NCI-H2029 (cell line): ENCODE measurements around the gene SH2B2.

Experiments used
- DNase-seq: peaks from one replicate; lab custom pipeline; 2025; lab: John Stamatoyannopoulos, UW

Gene SH2B2

DNA sequence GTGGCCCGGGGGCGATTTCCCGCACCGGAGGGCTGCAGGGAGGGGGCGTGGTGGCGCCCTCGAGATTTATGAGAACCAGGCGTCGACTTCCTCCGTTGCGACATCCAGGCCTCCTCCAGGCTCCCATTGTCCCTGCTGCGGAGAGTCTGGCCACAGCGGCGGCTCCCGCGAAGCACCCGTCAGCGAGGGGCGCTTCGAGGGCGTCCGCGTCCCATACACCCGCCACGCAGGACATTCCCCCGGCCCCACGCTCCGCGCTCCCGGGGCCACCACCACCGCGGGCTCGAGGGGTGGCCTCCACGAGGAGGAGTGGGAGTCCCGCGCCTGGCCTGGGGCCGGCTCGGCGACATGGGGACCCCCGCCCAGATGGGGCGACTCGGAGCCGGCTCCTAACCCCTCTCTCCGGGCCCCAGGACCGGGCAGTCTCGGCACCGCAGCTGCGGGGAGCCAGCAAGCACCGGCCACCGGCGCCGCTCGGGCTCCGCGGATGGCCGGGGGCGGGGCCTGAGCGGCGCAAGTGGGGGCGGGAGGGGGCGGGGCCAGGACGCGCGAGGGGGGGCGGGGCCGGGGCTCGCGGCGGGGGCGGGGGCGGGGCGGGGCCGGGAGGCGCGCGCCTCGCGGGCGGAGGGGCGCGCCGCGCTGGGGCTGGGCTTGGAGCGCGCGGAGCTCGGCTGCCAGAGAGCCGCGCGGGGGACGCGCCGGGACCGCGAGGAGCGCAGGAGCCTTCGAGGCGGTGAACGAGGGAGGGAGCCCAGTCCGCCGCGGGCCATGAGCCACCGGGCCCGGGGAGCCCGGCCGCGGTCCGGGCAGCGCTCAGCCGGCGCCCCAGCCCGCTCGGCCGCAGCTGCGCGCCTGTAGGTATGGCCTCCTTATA is at the start of gene SH2B2:
SH2B2 (plus strand) TSS at position 632 of the 874 bp plus-strand sequence. CDS start 13,683 bp downstream, outside the sequence.
- DNase-seq, result peak; percentile 61

DNA sequence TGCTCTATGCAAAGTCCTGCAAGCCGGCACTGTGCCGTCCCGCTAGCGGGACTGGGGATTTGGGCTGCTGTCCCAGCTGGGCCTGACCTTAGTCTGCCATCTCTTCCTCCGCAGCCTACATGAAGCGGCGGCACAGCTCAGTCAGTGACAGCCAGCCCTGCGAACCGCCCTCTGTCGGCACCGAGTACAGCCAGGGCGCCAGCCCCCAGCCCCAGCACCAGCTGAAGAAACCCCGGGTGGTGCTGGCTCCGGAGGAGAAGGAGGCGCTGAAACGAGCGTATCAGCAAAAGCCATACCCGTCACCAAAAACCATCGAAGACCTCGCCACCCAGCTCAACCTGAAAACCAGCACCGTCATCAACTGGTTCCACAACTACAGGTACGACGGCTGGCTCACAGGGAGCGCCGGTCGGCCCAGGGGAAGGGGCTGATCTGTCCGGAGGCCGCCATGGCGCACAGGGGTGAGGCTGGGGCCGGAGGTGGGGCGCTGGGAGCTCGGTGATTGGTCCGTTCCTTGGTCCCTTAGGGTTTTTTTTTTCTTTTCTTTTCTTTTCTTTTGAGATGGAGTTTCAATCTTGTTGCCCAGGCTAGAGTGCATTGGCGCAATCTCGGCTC is 47.4 kb upstream of the SH2B2 start:
- DNase-seq, result no peak

DNA sequence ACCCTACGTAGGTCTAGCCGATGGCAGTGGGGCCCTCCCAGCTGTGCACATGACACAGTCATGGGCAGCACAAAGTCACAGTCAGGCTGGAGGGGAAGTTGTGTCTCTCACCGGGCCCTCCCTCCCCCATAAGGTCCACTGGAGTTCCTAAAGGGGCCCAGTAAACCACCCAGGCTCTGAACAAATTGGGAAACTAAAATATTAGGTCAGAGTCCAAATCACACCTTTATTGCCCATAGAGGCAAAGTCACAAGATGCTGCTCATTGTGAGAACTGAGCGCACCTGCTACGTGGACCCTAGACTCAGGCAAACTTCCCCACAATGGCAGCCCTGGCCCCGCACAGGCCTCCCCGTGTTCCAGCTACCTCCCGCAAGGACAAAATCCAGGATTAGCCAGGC is 45.2 kb upstream of the SH2B2 start:
- DNase-seq, result no peak

DNA sequence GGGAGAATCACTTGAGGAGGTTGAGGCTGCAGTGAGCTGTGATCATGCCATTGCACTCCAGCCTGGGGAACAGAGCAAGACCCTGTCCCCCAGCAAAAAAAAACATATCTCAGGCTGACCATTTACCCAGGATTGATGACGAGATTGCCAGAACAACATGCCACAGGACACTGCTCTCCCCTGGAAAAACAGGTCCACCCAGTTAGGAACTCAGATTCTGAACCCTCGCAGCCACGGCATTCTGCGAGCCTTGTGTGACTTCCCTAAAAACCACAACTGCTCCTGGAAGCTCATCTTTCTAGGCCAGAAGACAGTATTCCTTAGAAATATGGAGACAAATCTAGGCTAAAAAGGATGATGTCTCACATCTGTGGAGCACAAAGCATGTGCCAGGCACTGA is 42.1 kb upstream of the SH2B2 start:
- no peak for DNase-seq

DNA sequence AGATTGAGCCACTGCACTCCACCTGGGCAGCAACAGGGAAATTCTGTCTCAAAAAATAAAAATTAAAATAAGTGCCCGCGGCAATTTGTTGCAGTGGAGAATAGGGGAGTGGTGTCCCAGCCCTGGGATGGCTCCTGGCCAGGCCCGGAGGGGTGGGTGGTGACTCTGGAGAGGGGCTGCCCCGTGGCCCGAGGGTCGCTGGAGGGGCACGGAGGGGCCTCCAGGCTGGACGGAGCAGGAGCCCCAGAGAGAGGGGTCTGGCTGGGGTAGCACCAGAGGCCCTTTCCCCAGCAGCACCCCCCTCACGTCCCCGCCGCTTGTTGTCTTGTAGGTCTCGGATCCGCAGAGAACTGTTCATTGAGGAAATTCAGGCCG is 38.6 kb upstream of the SH2B2 start:
- no peak for DNase-seq

DNA sequence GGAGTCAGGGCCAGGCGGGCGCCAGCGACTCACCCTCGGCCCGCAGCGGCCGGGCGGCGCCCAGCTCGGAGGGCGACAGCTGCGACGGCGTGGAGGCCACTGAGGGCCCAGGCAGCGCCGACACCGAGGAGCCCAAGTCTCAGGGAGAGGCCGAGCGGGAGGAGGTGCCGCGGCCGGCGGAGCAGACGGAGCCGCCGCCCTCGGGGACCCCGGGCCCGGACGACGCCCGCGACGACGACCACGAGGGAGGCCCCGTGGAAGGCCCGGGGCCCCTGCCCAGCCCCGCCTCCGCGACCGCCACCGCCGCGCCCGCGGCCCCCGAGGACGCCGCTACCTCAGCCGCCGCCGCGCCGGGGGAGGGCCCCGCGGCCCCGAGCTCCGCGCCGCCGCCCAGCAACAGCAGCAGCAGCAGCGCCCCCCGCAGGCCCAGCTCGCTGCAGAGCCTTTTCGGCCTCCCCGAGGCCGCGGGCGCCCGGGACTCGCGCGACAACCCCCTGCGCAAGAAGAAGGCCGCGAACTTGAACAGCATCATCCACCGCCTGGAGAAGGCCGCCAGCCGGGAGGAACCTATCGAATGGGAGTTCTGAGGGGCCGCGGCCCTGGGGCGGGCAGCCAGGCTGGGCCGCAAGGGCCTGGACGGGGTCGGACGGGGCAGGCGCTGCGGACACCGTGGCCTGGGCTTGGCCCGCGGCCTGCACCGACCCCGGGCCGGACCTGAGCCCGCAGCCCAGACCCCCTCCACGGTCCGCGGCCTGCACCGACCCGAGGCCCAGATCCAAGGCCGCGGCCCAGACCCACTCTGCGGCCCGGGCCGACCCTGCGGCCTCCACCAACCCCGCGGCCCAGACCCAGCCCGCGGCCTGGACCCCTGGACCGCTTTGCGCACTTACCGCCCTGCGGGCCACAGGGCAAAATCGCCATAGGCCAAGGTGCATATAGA is 37.9 kb upstream of the SH2B2 start:
- no peak for DNase-seq

DNA sequence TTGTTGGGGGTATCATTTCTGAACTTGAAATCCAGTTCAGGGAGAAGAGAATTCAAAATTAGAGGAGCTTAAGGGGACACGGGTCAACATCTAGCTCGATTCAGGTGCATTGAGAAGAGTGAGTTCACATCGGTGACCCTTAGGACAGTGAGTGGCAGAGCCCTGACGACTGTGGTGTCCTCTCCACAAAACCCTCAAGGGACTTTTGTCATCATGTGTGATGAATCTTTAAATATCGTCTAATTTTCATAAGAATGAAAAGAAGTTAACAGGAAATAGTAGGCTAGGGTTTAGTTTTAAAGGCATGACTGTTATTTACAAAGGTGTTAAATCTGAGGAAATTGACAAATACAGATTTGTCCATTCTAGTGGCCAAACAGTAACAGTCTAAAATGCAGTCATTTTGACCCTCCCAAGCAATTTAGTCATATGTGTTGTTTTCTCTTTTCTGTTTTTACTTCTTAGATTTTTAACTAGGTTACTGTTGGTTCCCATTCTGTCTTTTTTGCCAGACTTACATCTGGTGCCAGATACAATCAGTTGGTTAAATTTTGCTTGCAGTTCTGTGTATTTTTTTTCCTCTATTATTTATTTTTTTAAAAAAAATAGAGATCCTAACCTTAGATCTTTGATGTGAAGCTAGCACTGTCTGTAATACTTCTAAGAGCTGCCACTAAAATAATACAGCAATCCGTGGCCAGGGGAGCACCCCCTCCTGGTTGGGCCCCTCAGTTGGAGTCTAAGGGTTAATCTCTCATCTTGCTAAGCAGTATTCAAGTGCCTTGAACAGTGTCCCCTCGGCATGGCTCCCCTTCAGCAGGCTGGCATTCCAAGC is 34.9 kb upstream of the SH2B2 start:
- no peak for DNase-seq

DNA sequence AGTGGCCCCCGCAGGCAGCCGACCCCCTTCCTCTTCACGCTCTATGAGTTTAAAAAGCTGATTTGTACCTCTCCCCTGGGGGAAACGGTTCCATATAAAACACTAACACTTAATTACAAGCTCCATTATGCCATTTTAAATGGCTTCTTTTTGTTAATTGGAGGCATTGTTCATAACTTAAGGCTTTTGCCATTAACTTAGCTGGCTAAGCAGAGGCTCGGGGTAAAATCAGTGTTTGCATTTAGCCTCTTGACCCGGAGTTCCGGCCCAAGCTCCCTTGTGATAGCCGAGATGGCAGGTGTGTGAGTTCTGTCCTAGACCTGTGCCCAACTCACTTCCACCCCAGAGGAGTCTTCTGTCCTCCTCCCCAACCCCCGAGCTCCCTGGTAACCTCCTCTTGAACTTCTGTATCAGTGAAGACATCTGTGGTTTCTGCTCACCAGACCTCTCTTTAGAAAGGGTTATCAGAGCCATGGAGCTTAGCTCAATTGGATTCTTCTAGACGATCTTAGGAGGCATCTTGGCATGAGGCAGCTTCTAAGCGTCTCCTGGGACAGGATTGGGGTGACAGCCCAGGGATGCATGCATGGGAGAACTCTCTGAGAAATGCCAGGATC is 34.2 kb upstream of the SH2B2 start:
- no peak for DNase-seq

DNA sequence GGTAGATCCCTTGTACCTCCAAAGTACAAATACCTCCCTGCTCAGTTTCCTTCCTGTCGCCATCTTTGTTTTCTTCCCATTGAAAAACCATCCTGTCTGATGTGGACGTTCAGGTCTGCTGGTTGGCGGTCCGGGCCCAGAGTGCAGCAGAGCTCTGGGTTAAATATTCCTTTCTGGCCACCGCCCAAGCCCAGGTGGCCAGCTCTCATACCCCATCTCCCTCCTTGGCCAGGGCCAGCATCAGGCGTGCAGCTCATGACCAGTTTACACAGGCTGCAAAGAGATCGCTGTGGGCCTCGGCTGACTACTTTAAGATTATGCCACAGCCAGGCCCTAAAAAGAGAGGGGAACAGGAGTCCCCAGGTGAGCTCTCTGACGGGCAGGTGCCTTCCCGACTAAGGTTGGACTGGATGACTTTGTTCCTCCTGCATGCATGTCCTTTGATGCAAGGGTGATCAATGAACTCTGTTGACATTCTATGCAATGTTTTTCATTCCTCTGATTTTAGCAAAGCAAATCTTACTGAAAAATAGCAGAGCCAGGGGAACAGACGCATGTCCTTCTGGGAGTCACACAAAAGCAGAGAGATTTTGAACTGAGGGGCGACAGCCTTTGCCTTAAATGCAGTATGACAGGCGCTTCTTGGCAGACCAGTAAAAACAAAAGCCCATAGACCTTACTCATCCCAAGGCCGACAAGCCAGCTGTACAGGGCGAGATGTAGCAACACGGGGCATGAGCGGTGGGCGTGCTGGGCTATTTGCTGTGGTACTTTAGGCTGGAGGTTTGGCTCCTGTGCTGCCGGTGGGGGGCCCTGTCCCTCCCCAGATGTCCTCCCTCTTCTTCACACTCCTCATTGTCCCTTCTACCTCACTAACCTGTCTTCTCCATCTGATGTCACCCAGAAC is 33.3 kb upstream of the SH2B2 start:
- DNase-seq, result no peak

DNA sequence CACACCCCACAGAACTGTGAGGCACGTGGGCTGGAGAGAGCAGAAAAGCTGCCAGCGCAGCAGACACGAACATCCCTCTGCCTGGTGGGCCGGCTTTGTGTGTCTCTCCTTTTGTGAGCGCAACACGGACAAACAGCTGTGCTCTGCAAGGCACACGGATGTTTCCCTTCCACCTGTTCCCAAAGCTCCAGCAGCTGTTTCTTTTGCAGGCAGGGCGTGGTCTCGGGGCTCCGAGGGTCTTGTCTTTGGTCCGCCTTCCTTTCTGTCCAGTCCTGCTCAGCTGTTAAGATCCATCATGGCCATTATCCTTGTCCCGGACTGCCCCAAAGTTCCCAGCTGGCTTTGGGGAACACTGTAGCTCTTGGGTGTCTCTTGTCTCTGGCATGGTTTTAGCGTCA is 32.7 kb upstream of the SH2B2 start:
- DNase-seq, result no peak

DNA sequence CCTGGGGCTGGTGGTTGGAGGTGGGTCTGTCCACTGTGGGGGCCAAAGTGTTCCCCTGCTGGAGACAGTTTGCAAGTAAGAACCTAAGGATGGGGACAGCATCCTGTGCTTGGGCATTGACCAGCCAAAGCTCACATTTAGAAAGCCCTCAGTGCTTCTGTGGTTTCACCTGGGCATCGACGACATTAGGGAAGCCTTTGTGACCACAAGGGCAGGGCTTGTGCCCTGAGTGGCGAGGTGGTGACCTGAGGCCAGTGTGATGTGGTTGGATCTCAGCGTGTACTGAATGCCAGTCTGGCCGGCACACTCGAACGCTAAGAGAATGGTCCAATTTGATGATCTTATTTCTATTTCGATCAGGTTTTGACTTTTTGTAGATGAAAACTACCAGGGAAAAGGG is 32.1 kb upstream of the SH2B2 start:
- no peak for DNase-seq

DNA sequence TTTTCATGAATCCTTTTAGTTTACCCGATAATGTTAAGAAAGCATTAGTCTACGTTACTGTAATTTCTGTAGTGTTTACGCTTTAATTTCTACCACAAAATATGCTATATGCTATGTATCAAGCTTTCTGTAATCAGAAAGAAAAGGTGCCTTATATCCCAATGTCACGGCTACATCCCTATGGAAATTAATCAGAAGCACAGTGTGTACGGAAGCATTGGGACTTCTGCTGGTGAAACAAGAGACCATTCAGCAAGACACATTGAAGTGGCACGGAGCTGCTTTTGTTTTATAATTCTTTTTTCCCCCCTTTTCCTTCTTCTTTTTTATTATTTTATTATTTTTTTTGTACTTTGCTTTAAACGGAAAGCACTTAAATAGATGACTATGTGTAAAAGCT is 31.2 kb upstream of the SH2B2 start:
- no peak for DNase-seq

DNA sequence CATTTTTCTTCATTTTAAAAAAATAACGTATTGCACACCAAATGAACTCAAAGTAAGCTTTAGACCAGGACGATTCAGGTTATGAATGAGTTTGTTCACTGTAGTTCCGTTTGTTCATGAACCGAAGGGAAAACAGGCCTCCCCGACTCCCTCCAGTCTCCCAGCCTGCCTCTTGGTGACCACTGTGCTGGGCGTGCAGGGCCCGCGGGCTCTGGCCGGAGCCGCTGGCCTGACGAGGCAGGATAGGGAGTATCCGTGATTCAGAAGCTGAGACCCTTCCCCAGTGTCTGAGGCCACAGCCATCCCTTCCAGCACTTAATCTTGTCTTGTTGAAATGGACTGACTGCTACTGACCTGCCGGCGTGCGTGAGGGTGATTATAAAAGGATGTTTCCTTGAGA is 30.8 kb upstream of the SH2B2 start:
- DNase-seq, result no peak

DNA sequence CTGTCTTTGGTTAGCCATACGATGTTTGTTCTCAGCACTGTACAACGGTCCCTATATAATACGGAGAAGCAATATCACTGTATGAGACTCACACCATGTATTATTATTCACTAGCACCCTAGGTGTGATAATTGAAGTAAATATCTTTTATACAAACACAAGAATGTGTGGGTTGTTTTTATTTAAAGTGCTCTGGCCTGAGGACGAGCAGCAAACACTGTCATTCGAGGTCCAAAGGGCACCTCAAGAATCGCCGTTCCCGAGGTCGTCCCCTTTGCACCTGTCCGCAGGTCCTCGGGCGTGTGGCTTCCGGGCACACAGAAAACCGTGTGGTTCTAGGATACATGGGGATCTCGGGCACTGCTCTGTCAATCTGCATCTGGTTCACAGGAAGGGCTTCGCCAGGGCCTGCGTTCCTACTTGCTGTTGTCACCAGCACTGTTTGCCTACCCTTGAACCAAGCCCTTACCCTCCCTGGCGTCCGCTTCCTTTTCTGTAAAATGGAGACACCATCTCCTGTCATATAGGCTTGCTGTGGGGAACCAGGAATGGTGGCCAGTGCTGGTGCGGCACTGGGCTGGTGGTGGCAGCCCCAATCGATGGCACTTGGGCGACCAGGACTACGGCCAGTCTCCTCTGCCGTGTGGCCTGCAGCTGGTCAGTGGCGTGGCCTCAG is 28.5 kb upstream of the SH2B2 start:
- no peak for DNase-seq

DNA sequence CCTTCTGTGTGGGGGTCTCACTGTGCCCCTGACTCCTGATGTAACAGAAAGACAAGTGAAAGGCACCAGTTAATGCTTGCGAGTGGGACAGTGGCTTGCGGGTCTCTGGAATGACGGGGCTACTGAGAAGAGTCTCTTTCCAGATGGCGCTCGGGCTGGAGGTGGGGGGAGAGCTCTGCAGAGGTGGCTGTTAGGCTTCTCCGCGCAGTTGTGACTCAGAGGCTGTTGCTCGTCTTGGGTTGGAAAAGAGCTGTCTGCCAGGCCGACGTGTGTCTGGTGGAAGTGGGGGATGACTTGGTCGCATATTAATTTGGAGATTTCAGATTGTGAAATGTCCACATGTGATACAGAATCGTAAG is 27.9 kb upstream of the SH2B2 start:
- no peak for DNase-seq

DNA sequence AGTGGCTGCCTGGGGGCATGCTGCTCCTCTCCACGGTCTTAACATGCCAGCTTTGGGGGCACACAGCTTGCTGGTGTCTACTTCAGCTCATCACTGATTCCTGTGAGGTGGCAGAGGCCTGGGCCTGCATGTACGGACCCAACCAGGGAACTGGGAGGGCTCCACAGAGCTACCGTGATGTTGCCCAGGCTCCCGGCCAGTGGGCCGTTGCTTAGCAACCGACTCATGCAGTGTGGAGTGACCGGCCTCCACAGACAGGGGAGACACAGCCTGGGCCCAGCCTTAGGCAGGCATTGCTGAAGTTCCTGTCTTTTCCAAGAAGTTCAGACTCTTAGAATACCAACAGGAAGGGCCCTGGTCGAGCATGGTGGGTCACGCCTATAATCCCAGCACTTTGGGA is 25.8 kb upstream of the SH2B2 start:
- DNase-seq, result no peak

DNA sequence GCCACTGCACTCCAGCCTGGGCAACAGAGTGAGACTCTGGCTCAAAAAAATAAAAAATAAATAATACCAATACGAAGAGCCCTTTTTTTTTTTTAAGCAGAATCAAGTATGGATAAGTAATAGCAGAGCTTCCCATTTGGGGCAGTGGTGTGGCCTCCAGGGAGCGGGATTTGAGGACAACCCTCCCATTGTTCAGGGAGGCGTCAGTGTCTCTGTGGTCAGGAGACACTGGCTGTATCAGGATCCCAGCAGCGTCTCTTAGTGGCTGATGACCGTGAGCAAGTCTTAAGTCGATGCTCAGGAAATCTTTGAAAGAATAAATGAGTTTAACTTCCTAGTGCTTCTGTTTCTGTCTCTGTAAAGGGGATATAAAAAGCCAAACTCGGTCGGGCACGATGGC is 25.2 kb upstream of the SH2B2 start:
- no peak for DNase-seq

DNA sequence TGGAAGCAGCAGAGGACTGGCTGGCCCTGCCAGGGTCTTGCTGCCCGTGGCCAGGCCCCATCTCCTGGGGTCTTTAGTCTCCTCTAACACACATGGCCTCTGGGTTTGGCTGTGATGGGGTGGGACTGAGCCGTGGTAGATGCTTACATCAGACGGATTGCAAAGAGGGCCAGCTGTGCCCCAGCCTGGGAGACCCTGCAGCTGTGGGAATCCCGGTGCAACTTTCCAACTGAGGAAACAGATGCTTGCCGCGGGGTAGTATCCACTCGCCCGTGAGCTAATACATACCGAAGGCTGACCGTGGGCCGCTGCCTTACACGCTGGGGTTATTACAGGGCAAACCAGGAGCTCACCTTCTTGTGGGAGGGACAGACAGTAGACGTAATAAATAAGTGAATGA is 24.1 kb upstream of the SH2B2 start:
- no peak for DNase-seq

DNA sequence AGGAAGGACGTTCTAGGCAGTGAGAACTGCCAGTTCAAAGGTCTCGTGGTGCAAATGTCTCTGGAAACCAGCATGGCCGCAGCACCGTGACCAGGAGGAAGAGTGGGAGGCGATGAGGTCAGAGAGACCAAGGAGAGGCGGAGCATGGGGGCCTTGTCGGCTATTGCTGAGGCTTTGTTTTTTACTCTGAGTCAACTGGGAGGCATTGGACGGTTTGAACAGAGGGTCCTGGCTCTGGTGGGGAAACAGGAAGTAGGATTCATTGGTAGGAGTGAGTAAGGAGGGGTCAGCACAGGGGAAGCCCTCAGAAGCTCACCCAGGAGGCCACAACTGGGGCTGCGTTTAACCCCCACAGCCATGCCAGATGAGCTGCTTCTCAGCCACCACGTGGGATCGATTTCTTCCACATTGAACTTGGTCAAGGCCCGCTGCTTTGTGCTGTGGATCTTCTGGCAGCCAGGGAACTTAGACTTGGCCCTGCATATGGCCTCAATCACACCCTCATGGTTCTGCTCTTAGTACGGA is 22.2 kb upstream of the SH2B2 start:
- DNase-seq, result no peak

DNA sequence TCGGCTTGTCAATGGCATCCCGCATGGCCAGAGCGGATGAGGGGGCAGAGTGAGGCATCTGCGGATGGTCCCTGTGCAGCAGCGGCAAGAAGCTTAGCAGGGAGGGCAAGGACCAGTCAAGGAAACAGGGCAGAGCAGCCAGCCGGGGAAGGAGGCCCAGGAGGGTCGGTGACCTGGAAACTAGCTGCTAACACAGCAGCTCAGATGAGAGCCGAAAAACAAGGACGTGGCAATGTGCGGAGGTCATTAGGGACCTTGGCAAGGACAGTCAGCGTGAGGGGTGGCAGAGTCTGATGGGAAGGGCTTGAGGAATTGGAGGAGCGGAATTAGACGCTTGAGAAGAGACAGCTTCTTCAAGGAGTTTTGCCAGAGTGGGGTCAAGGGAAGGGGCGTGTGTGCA is 20.1 kb upstream of the SH2B2 start:
- no peak for DNase-seq
